ENCODE data around the gene TBX18.

The TBX18 gene

GRCh38 chr6:84674395-84674794 is 90.0 kb downstream of the TBX18 start:
- DNase-seq (ENCODE audit: low read depth, low spot score): no peak

- DNase-seq (ENCODE audit: low read depth, low spot score): peak; percentile 26
These were observed 93.2 kb downstream of the TBX18 start for GRCh38 chr6:84671183-84671582.

- no peak for DNase-seq (ENCODE audit: low read depth, low spot score)
These were observed 94.5 kb downstream of the TBX18 start for GRCh38 chr6:84669945-84670344.

- no peak for DNase-seq (ENCODE audit: low read depth, low spot score)
These were observed 96.9 kb downstream of the TBX18 start for GRCh38 chr6:84667252-84668213.

GRCh38 chr6:84665401-84665800 is 99.0 kb downstream of the TBX18 start:
- no peak for DNase-seq (ENCODE audit: low read depth, low spot score)

GRCh38 chr6:84663866-84664265 is 100.5 kb downstream of the TBX18 start:
- DNase-seq (ENCODE audit: low read depth, low spot score): no peak

GRCh38 chr6:84657486-84657885 is 106.9 kb downstream of the TBX18 start:
- DNase-seq (ENCODE audit: low read depth, low spot score): no peak

- no peak for DNase-seq (ENCODE audit: low read depth, low spot score)
These were observed 107.4 kb downstream of the TBX18 start for GRCh38 chr6:84657025-84657424.

GRCh38 chr6:84653027-84653551 is 111.3 kb downstream of the TBX18 start:
- DNase-seq (ENCODE audit: low read depth, low spot score): no peak

GRCh38 chr6:84652356-84653026 is 111.9 kb downstream of the TBX18 start:
- peak; percentile 89 for DNase-seq (ENCODE audit: low read depth, low spot score)

GRCh38 chr6:84651583-84651982 is 112.8 kb downstream of the TBX18 start:
- DNase-seq (ENCODE audit: low read depth, low spot score): peak; percentile 11

- no peak for DNase-seq (ENCODE audit: low read depth, low spot score)
These were observed 116.0 kb downstream of the TBX18 start for GRCh38 chr6:84648444-84648843.

- peak; percentile 41 for DNase-seq (ENCODE audit: low read depth, low spot score)
These were observed 118.7 kb downstream of the TBX18 start for GRCh38 chr6:84645563-84646266.

- peak; percentile 52 for DNase-seq (ENCODE audit: low read depth, low spot score)
These were observed 119.4 kb downstream of the TBX18 start for GRCh38 chr6:84645000-84645399.

- DNase-seq (ENCODE audit: low read depth, low spot score): no peak
These were observed 120.6 kb downstream of the TBX18 start for GRCh38 chr6:84643778-84644177.

- no peak for DNase-seq (ENCODE audit: low read depth, low spot score)
These were observed 123.3 kb downstream of the TBX18 start for GRCh38 chr6:84641076-84641475.

GRCh38 chr6:84639396-84639795 is 125.0 kb downstream of the TBX18 start:
- no peak for DNase-seq (ENCODE audit: low read depth, low spot score)

- DNase-seq (ENCODE audit: low read depth, low spot score): no peak
These were observed 126.1 kb downstream of the TBX18 start for GRCh38 chr6:84638286-84638685.

Data from astrocyte of the hippocampus (primary cell).